Body of pancreas (tissue), 4 donors: ENCODE data around the gene PXYLP1.

ENCODE experiments used
- POLR2A ChIP-seq, 3 donors: fragments of 450-650 bp; IDR thresholded peaks; one replicate each; pipeline ENCODE4 v1.6.1; 2016; ENCODE audit warnings: antibody characterized with exemption in 3 of 3, mild to moderate bottlenecking in 2 of 3
- TF ChIP-seq, protein P1 (sequence below), 7 experiments: fragments of 450-650 bp in 4 of 7; fragments of 200-600 bp in 3 of 7; sonication (generic) in 3 of 7; IDR thresholded peaks; one replicate each; pipeline ENCODE4 v1.5.1; 2016 to 2019; ENCODE audit warnings: antibody characterized with exemption in 7 of 7

DNA sequence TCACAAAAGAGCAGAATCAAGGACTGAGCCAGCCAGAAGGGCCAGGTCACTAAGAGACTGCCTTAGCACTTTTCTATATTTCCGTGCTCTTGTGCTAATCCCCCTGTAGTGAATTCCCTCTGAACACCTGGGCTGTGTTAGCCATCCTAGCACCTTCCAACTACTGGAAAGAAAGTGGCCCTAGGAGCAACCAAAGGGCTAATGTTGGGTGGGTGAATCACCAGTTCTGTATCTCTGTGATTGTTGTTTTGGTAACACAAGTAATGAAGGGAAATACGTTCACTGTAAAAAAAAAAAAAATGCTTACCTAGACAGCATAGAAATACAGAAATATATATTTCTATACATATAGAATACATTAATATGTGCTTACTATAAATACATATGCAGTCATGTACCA is 43.9 kb downstream of the PXYLP1 start:
- no peak for TF ChIP-seq POLR2A (IDR thresholded peaks at IDR 0.05)
- TF ChIP-seq, protein P1, sequence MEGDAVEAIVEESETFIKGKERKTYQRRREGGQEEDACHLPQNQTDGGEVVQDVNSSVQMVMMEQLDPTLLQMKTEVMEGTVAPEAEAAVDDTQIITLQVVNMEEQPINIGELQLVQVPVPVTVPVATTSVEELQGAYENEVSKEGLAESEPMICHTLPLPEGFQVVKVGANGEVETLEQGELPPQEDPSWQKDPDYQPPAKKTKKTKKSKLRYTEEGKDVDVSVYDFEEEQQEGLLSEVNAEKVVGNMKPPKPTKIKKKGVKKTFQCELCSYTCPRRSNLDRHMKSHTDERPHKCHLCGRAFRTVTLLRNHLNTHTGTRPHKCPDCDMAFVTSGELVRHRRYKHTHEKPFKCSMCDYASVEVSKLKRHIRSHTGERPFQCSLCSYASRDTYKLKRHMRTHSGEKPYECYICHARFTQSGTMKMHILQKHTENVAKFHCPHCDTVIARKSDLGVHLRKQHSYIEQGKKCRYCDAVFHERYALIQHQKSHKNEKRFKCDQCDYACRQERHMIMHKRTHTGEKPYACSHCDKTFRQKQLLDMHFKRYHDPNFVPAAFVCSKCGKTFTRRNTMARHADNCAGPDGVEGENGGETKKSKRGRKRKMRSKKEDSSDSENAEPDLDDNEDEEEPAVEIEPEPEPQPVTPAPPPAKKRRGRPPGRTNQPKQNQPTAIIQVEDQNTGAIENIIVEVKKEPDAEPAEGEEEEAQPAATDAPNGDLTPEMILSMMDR (IDR thresholded peaks at IDR 0.05) = no peak
